ENCODE measurements around the gene HSPB8. TPM values are rescaled to one million over a fixed set of nuclear protein-coding genes. Genes with fewer than 3 reads are reported as not detected.

The HSPB8 gene
- polyA plus RNA-seq, 1 of the 3 experiments (the other 2 are of a cell fraction): 1.2 TPM

GRCh38 chr12:119157528-119157927 lies 21.2 kb upstream of the HSPB8 start:
- Histone ChIP-seq H3K79me2 (ENCODE audit: insufficient read depth) (no peaks in the 10 kb centered on the region), H3K4me2 (no peak overlapping the region), H3K27ac (ENCODE audit: low read depth in 2 of 2, low read length in 1 of 2) (no peak overlapping the region), H3K9me3 (no peaks in the 10 kb centered on the region), H2AFZ (ENCODE audit: low read depth) (no peak overlapping the region), H3K27me3 (ENCODE audit: insufficient read depth) (no peaks in the 10 kb centered on the region), H3K4me3 (ENCODE audit: low read depth in 2 of 2, low read length in 1 of 2) (no peak overlapping the region), H3K4me1 (ENCODE audit: control insufficient read depth in 1 of 2, insufficient read depth in 2 of 2, low read depth in 1 of 2, low read length in 1 of 2) (no peaks in the 10 kb centered on the region; a peak in 1 of 4 replicates), H4K20me1 (ENCODE audit: insufficient read depth) (no peaks in the 10 kb centered on the region), H3K36me3 (replicated peaks in 1 of 2; ENCODE audit: control insufficient read depth in 1 of 2, insufficient read depth in 2 of 2, low read length in 1 of 2) (no peaks in the 10 kb centered on the region), H3F3A (replicated peaks; ENCODE audit: insufficient read depth) (no peaks in the 10 kb centered on the region), H3K9ac (no peak overlapping the region), H3K9me2 (no peaks in the 10 kb centered on the region)
- ChIA-PET CTCF (interaction anchor here (1.1 to 1.4 kb wide), 2 partner anchors 10 to 256 kb away, joined by 3 to 7 read pairs; no protein-coding TSS in a partner anchor), POLR2A (no interaction called here)
- DNase-seq: no peak
- WGBS (ENCODE audit: low lambda C conversion rate): 54% methylated on average over 5 of the region's 6 CpGs
- no peak for TF ChIP-seq FOXJ3 (CRISPR knock-in tag; IDR thresholded peaks at IDR 0.05)
- TF ChIP-seq ZBTB33 (IDR thresholded peaks at IDR 0.05; ENCODE audit: borderline replicate concordance, low read depth): no peak
- no peak for TF ChIP-seq CTCF (IDR thresholded peaks at IDR 0.05)
- TF ChIP-seq TAF1 (IDR thresholded peaks at IDR 0.05; ENCODE audit: borderline replicate concordance, low read depth, low read length): no peak
- TF ChIP-seq POLR2AphosphoS5 (IDR thresholded peaks at IDR 0.05; ENCODE audit: low read depth, low read length): no peak
- TF ChIP-seq IRF3 (IDR thresholded peaks at IDR 0.05; ENCODE audit: low read depth, low read length): no peak
- no peak for TF ChIP-seq GABPA (IDR thresholded peaks at IDR 0.05; ENCODE audit: low read depth)
- TF ChIP-seq JUND (IDR thresholded peaks at IDR 0.05): no peak
- no peak for TF ChIP-seq EP300 (IDR thresholded peaks at IDR 0.05; ENCODE audit: borderline replicate concordance in 1 of 2, low read depth in 1 of 2, low read length in 1 of 2)
- TF ChIP-seq GATA2 (CRISPR knock-in tag; IDR thresholded peaks at IDR 0.05): no peak
- no peak for TF ChIP-seq CHD2 (IDR thresholded peaks at IDR 0.05; ENCODE audit: low read length, partially characterized antibody)
- TF ChIP-seq RCOR1 (IDR thresholded peaks at IDR 0.05; ENCODE audit: low read length): no peak
- TF ChIP-seq SIN3A (IDR thresholded peaks at IDR 0.05; ENCODE audit: borderline replicate concordance, low read depth, low read length): no peak
- TF ChIP-seq MEF2A (IDR thresholded peaks at IDR 0.05; ENCODE audit: borderline replicate concordance, low read depth): no peak
- TF ChIP-seq RXRA (IDR thresholded peaks at IDR 0.05; ENCODE audit: borderline replicate concordance, low read depth): no peak
- no peak for TF ChIP-seq MAX (IDR thresholded peaks at IDR 0.05; ENCODE audit: low read depth)
- no peak for TF ChIP-seq PBX3 (IDR thresholded peaks at IDR 0.05)
- TF ChIP-seq USF2 (IDR thresholded peaks at IDR 0.05; ENCODE audit: borderline replicate concordance, low read depth, low read length): no peak
- no peak for TF ChIP-seq YY1 (IDR thresholded peaks at IDR 0.05; ENCODE audit: low read depth)

Measured in SK-N-SH (cell line).